Adipose tissue (tissue), 3 donors: Measurements from ENCODE around the gene GNMT. TPM values are rescaled to one million over a fixed set of nuclear protein-coding genes. Genes with fewer than 3 reads are reported as not detected.

Experiments
- H3K27ac ChIP-seq: one replicate; pipeline ENCODE4 v1.5.1; 2013; ENCODE audit warnings: low read depth, low read length
- WGBS, 3 donors: extraction: QIAGEN DNeasy Blood & Tissue Kit; methylation state at CpG; one replicate each; pipeline ENCODE4 v1.1.7; 2013; 5-methylcytosine and 5-hydroxymethylcytosine counted together
- polyA plus RNA-seq, 3 donors: library from polyadenylated mRNA; stranded (reverse); fragments of 200-250 nt; gene quantifications; one replicate each; pipeline ENCODE4 v1.2.3, GENCODE V29; 2013
- donor health status: healthy with polysubstance abuse.
- donor health status: Bipolar disorder and iron deficiency.
- donor health status: healthy.

Gene GNMT
- polyA plus RNA-seq, 3 donors: 0.34 to 267 (median 6.0) TPM

GRCh38 chr6:42968783-42969182 lies 8.2 kb downstream of the GNMT start:
- WGBS, 3 donors: 69 to 86% (median 80%) methylated on average over 4 of the region's 4 CpGs
- H3K27ac ChIP-seq: no peak overlapping the region

- H3K27ac ChIP-seq: no peak overlapping the region
- 87 to 90% (median 89%) methylated on average over 2 of the region's 2 CpGs for WGBS, 3 donors
Measured at GRCh38 chr6:42969431-42969830, 8.9 kb downstream of the GNMT start.

- 57 to 94% (median 88%) methylated on average over 4 of the region's 4 CpGs for WGBS, 3 donors
- H3K27ac ChIP-seq: no peak overlapping the region
Measured at GRCh38 chr6:42969934-42970333, 9.4 kb downstream of the GNMT start.

GRCh38 chr6:42970871-42971612 lies 10.5 kb downstream of the GNMT start:
- 63 to 87% (median 75%) methylated on average over 4 of the region's 4 CpGs for WGBS, 3 donors
- no peak overlapping the region for H3K27ac ChIP-seq

GRCh38 chr6:42971746-42972327 lies 11.3 kb downstream of the GNMT start:
- WGBS, 3 donors: 74 to 92% (median 78%) methylated on average over 3 of the region's 3 CpGs
- H3K27ac ChIP-seq: no peak overlapping the region

- 66 to 98% (median 75%) methylated on average over 3 of the region's 3 CpGs for WGBS, 3 donors
- H3K27ac ChIP-seq: no peak overlapping the region
Measured at GRCh38 chr6:42973926-42974325, 13.4 kb downstream of the GNMT start.

GRCh38 chr6:42974919-42975505 lies 14.5 kb downstream of the GNMT start:
- no peak overlapping the region for H3K27ac ChIP-seq
- WGBS, 3 donors: 77 to 88% (median 78%) methylated on average over 5 of the region's 5 CpGs

- peak overlapping the region; percentile 2 for H3K27ac ChIP-seq
- 0 to 1% (median 1%) methylated on average over 11 to 28 of the region's 28 CpGs for WGBS, 3 donors
Measured at GRCh38 chr6:42978487-42978838, 17.9 kb downstream of the GNMT start.

- WGBS, 3 donors: 0 to 1% (median 0%) methylated on average over 57 to 59 of the region's 59 CpGs
- peak within 1 kb of the TSS; percentile 2 for H3K27ac ChIP-seq
Measured at GRCh38 chr6:42978839-42979522, 18.4 kb downstream of the GNMT start, which contains the start of gene PEX6. TSS of gene PEX6 (minus strand) at chr6:42979181. CDS start at chr6:42979150, 31 bp downstream.

GRCh38 chr6:42979523-42980177 lies 19.1 kb downstream of the GNMT start:
- WGBS, 3 donors: 38 to 44% (median 42%) methylated on average over 9 of the region's 9 CpGs
- no peak overlapping the region for H3K27ac ChIP-seq

- H3K27ac ChIP-seq: no peak overlapping the region
- WGBS, 3 donors: 84 to 89% (median 85%) methylated on average over 5 of the region's 5 CpGs
Measured at GRCh38 chr6:42981836-42982235, 21.3 kb downstream of the GNMT start.

GRCh38 chr6:42984001-42984923 lies 23.7 kb downstream of the GNMT start, which contains the start of gene PPP2R5D:
TSS of gene PPP2R5D (plus strand) at chr6:42984570. CDS start at chr6:42984678, 108 bp downstream.
- H3K27ac ChIP-seq: no peak within 1 kb of the TSS
- 0 to 1% (median 1%) methylated on average over 48 to 59 of the region's 59 CpGs for WGBS, 3 donors

GRCh38 chr6:42984924-42985475 lies 24.4 kb downstream of the GNMT start:
- 10 to 11% (median 10%) methylated on average over 13 of the region's 13 CpGs for WGBS, 3 donors
- H3K27ac ChIP-seq: no peak overlapping the region

- 58 to 69% (median 66%) methylated on average over 5 of the region's 5 CpGs for WGBS, 3 donors
- H3K27ac ChIP-seq: no peak overlapping the region
Measured at GRCh38 chr6:42987533-42988451, 27.2 kb downstream of the GNMT start.

- WGBS, 3 donors: 30 to 67% (median 36%) methylated on average over 1 of the region's 1 CpG
- H3K27ac ChIP-seq: no peak overlapping the region
Measured at GRCh38 chr6:42988486-42989020, 28.0 kb downstream of the GNMT start.

GRCh38 chr6:42989923-42990322 lies 29.4 kb downstream of the GNMT start:
- WGBS, 3 donors: 80 to 94% (median 91%) methylated on average over 5 of the region's 5 CpGs
- no peak overlapping the region for H3K27ac ChIP-seq
